ENCODE results near the gene HUWE1. TPM values are rescaled to one million over a fixed set of nuclear protein-coding genes. Genes with fewer than 3 reads are reported as not detected.

HUWE1 gene
- total and polyA plus RNA-seq, 9 of the 15 experiments (the other 6 are each of a cell fraction or from before 2014, with no cell fraction given) = 23.9 to 204 (median 65.1) TPM

- intact Hi-C loops (cut with micrococcal nuclease) (no loop called here), in situ Hi-C loops (cut with MboI) (no loop called here)
- no peak for FAIRE-seq
- Histone ChIP-seq H2AFZ (ENCODE audit: low read depth, low read length) (no peak overlapping the region), H4K20me1 (replicated peaks; ENCODE audit: control insufficient read depth, insufficient read depth, low read length) (no peaks in the 10 kb centered on the region), H3K9me1 (ENCODE audit: control insufficient read depth, insufficient read depth, low read length) (no peaks in the 10 kb centered on the region), H3K9ac (ENCODE audit: insufficient read depth in 1 of 2, low read depth in 2 of 2, low read length in 2 of 2) (no peak overlapping the region), H3K27ac (ENCODE audit: extremely low read depth, low read depth, low read length) (no peak overlapping the region), H3K4me1 (replicated peaks in 1 of 2; ENCODE audit: control insufficient read depth in 2 of 2, insufficient read depth in 2 of 2, low read length in 2 of 2) (no peaks in the 10 kb centered on the region), H3K4me2 (ENCODE audit: insufficient read depth, low read length) (no peak overlapping the region), H3K79me2 (ENCODE audit: control insufficient read depth, insufficient read depth, low read length) (peaks cover 87% of the 10 kb centered on the region), H3K36me3 (ENCODE audit: control insufficient read depth, insufficient read depth, low read length) (peaks cover 67% of the 10 kb centered on the region), H3K27me3 (ENCODE audit: control insufficient read depth in 2 of 2, insufficient read depth in 2 of 2, low read length in 2 of 2) (no peaks in the 10 kb centered on the region), H3K4me3 (no peak overlapping the region), H3K9me3 (replicated peaks; ENCODE audit: control insufficient read depth, insufficient read depth, low read depth, low read length) (no peaks in the 10 kb centered on the region)
- ChIA-PET POLR2A (interaction anchor here (0.8 to 1.9 kb wide), 6 partner anchors 10 to 24 kb away, joined by 3 to 6 read pairs (median 4); partner anchors contain the start of gene HUWE1), CTCF (ENCODE audit: low intra/inter-chr PET ratio) (no interaction called here)
- ATAC-seq = no peak
- TF ChIP-seq CBX3 (IDR thresholded peaks at IDR 0.05; ENCODE audit: borderline replicate concordance in 1 of 2, low read length in 2 of 2) = no peak
- no TSS peak for BruUV-seq (replicated peaks)
- no peak for DNase-seq (ENCODE audit: extremely low read depth in 1 of 4, low spot score in 3 of 4)
Measured at GRCh38 chrX:53669258-53669657, 17.3 kb downstream of the HUWE1 start.

- DNase-seq (ENCODE audit: extremely low read depth in 1 of 4, low spot score in 3 of 4) (no peak), ATAC-seq (no peak), FAIRE-seq (no peak)
- CTCF ChIA-PET (ENCODE audit: low intra/inter-chr PET ratio) = no interaction called here
- Histone ChIP-seq H3K9me1 (ENCODE audit: control insufficient read depth, insufficient read depth, low read length) (no peaks in the 10 kb centered on the region), H3K4me2 (ENCODE audit: insufficient read depth, low read length) (no peak overlapping the region), H3K9ac (ENCODE audit: insufficient read depth in 1 of 2, low read depth in 2 of 2, low read length in 2 of 2) (no peak overlapping the region), H3K79me2 (ENCODE audit: control insufficient read depth, insufficient read depth, low read length) (peaks cover 92% of the 10 kb centered on the region), H3K4me1 (replicated peaks in 1 of 2; ENCODE audit: control insufficient read depth in 2 of 2, insufficient read depth in 2 of 2, low read length in 2 of 2) (no peaks in the 10 kb centered on the region), H3K36me3 (ENCODE audit: control insufficient read depth, insufficient read depth, low read length) (peaks cover 62% of the 10 kb centered on the region), H4K20me1 (replicated peaks; ENCODE audit: control insufficient read depth, insufficient read depth, low read length) (no peaks in the 10 kb centered on the region), H3K27ac (ENCODE audit: extremely low read depth, low read depth, low read length) (no peak overlapping the region), H3K27me3 (ENCODE audit: control insufficient read depth in 2 of 2, insufficient read depth in 2 of 2, low read length in 2 of 2) (no peaks in the 10 kb centered on the region), H3K9me3 (replicated peaks; ENCODE audit: control insufficient read depth, insufficient read depth, low read depth, low read length) (no peaks in the 10 kb centered on the region), H2AFZ (ENCODE audit: low read depth, low read length) (no peak overlapping the region), H3K4me3 (no peak overlapping the region)
- POLR2A ChIA-PET = no interaction called here
- intact Hi-C loops (cut with micrococcal nuclease) = no loop called here
- in situ Hi-C loops (cut with MboI) = no loop called here
- 100% methylated on average over 1 of the region's 1 CpG for WGBS (ENCODE audit: insufficient coverage, low coverage, missing lambda C conversion rate)
- no TSS peak for BruUV-seq (replicated peaks)
- TF ChIP-seq ATF3 (IDR thresholded peaks at IDR 0.05) = no peak
- TF ChIP-seq ATF3 (CRISPR knock-in tag; conservative IDR thresholded peaks at IDR 0.05) = no peak
- TF ChIP-seq ZNF347 (CRISPR knock-in tag; IDR thresholded peaks at IDR 0.05; ENCODE audit: low read depth) = no peak
- TF ChIP-seq KLF10 (CRISPR knock-in tag; IDR thresholded peaks at IDR 0.05) = no peak
- no peak for TF ChIP-seq ARHGAP35 (IDR thresholded peaks at IDR 0.05; ENCODE audit: partially characterized antibody)
- no peak for TF ChIP-seq ZNF324 (CRISPR knock-in tag; IDR thresholded peaks at IDR 0.05)
- TF ChIP-seq NUFIP1 (IDR thresholded peaks at IDR 0.05; ENCODE audit: partially characterized antibody) = no peak
- no peak for TF ChIP-seq E2F3 (CRISPR knock-in tag; IDR thresholded peaks at IDR 0.05)
- TF ChIP-seq CLOCK (CRISPR knock-in tag; IDR thresholded peaks at IDR 0.05; ENCODE audit: borderline replicate concordance) = no peak
- no peak for TF ChIP-seq PHTF2 (CRISPR knock-in tag; IDR thresholded peaks at IDR 0.05)
- no peak for TF ChIP-seq MTF1 (CRISPR knock-in tag; IDR thresholded peaks at IDR 0.05; ENCODE audit: borderline replicate concordance)
- TF ChIP-seq NFXL1 (CRISPR knock-in tag; IDR thresholded peaks at IDR 0.05) = no peak
- no peak for TF ChIP-seq SNIP1 (IDR thresholded peaks at IDR 0.05; ENCODE audit: low read depth)
- no peak for TF ChIP-seq KAT7 (CRISPR knock-in tag; IDR thresholded peaks at IDR 0.05; ENCODE audit: borderline replicate concordance)
- no peak for TF ChIP-seq RFX1 (IDR thresholded peaks at IDR 0.05)
Measured at GRCh38 chrX:53666171-53666570, 20.3 kb downstream of the HUWE1 start.

All from K562 (cell line).